GM21360 (cell line): ENCODE measurements around the gene KCNIP1.

Experiments
- ATAC-seq: cut with Tn5 transposase; IDR thresholded peaks from one replicate; pipeline ENCODE4 v1.9.1; 2021; ENCODE audit warnings: mild to moderate bottlenecking, moderate library complexity; ENCODE audit not compliant: unreplicated experiment

Gene KCNIP1

DNA sequence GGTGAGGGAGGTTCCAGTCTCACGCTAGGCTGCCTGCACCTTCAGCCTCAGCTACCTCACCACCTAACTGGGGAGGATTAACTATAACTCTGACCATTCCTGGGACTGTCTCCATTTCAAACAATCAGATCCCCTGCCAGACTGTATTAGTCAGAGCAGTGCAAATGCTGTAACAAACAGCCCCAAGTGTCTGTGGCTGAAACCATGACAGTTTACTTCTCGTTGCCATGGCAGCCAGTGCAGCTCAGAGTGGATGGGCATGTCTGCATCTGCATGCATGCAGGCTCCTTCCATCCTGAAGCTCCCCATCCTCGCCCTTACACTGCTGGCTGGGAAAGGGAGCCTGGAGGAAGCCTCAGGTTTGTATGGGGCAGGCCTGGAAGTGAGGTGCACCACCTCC is 86.7 kb downstream of the KCNIP1 start:
- no peak for ATAC-seq

GRCh38 chr5:170591054-170591453 is 87.2 kb downstream of the KCNIP1 start:
- no peak for ATAC-seq

- no peak for ATAC-seq
These were observed 92.7 kb downstream of the KCNIP1 start for GRCh38 chr5:170596482-170597044.

GRCh38 chr5:170597109-170597751 is 93.4 kb downstream of the KCNIP1 start:
- ATAC-seq = no peak

DNA sequence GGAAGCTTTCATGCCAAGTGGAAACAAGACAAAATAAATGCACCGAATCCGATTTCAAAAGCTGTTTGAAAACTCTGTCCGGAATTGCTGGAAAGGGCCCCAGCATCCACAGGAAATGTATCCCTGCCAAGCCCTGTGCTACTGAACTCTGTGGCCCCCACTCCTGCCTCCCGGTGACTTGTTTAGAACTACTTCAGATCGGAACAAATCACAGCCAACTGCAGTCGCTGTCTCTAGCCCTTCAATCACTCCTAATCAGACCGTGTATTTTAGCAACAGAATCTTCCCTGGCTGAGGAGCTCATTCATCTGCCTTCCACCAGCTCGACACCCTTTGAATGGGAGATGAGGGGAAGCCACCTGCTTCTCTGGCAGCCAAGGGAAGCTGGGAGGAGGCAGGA is 94.1 kb downstream of the KCNIP1 start:
- ATAC-seq = no peak

DNA sequence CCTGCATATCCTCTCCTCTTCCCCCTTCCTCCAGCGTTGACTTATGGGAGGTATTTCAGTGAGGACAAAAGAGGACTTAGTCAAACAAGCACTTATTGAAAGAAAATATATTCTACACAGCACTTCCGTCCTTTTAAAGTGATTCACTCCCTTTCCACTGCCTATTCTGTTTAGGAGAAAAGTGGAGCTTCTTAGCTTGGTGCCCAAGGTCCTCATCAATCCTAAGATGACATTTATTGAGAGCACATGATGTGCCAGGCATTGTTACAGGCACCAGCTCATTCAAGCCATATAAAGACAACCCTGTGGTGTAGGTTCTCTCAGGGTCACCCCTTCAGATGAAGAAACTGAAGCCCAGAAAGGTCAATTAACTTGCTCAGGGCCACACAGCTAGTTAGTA is 95.9 kb downstream of the KCNIP1 start:
- no peak for ATAC-seq

GRCh38 chr5:170601619-170602018 is 97.8 kb downstream of the KCNIP1 start:
- no peak for ATAC-seq

DNA sequence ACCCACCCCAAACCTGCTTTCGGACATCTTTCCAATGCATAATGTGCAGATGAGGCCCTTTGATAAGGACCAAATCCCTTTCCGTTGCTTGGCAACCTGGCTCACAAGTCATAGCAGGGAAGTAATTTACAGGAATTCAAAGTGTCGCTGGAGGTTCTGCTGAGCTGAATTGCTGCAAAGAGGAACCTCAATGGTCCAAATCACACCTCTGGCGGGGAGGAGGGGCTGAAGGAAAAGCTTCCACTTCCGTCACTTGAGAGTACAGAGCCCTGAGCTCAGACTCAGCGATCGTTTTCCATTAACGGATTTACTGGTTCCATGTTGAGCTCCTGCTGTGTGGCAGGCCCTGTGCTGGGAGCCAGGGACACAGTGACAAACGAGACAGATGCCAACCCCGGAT is 99.3 kb downstream of the KCNIP1 start:
- no peak for ATAC-seq

DNA sequence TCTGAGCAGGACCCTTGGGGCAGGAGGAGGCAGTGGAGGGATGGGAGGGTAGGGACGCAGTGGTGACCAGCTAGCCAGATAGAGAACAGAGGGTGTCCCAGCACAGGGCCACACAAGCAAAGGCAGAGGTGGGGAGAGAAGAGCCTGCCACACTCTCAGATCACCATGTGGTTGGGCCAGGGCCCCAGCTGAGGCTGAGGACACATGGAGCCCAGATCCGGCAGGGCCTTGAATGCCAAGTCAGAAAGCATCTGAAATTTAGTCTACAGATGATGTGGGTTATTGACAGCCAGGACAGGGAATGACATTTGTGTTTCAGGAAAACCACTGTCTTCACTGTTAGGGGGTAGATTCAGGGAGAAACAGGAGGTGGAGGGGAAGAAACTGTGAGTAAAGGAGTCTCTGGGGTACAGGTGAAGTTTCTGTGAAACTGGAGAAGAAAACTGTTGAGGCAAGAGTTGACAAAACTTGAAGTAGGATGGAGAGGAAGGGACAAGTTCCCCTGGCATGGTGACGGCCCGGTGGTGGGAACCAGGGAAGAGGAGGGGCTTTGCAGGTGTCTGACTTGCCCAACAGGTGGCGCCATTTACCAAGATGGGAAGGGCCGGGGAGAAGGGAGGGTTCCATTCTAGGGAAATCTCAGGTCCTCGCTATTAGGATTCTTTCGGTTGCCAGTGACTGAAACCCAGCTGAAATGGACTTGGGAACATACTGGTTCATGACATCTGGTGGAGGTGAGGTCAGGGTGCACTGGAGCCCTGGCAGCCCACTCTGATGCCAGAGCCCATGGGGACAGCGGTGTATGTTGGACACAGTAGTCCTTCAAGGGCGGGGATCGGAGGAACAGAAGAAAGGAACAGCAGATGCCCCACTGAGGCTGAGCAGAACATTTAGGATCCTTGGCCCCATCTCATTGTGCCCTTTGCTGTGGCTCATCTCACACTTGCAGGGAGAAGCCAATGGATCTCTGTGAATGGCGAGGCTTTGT is 100.1 kb downstream of the KCNIP1 start:
- no peak for ATAC-seq

DNA sequence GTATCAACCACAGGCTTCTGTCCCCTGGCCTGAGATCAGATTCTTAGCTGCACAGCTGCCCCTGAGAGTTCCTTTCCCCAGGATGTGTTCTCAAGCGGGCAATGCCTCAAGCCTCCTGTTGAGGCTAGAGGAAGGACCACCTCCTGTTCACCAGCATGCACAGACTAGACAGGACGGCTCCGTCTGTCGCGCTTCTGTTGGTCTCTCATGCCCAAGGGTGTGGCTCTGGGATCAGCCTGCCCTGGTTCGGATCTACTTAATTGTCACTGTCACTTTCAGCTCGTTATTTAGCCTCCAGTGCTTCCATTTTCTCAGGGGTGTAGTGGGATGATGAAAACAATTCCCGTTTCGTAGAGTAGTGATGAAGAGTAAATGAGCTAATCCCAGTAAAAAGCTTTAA is 103.1 kb downstream of the KCNIP1 start:
- no peak for ATAC-seq

- ATAC-seq = no peak
These were observed 107.8 kb downstream of the KCNIP1 start for GRCh38 chr5:170611449-170612090.

DNA sequence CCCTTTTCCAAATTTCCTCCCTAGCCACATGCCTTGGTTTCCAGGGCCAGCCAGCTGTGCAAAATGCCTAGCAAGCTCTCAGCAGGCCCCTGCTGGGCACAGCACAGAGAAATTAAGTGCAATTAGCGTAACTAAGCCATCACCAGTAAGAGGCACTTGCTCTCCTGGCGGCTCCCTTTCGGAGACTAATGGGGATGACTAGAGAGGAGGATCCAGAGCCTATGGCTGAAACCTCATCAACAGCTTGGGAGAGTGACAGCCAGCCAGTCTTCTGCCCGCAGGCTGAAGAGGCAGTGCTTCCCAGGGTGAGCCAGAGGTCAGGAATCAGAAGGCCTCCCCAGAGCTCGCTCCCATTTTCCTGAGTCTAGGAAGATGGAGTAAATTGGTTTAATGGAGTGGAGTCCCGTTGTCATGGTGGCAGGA is 108.4 kb downstream of the KCNIP1 start:
- no peak for ATAC-seq

GRCh38 chr5:170614065-170614490 is 110.3 kb downstream of the KCNIP1 start:
- no peak for ATAC-seq

DNA sequence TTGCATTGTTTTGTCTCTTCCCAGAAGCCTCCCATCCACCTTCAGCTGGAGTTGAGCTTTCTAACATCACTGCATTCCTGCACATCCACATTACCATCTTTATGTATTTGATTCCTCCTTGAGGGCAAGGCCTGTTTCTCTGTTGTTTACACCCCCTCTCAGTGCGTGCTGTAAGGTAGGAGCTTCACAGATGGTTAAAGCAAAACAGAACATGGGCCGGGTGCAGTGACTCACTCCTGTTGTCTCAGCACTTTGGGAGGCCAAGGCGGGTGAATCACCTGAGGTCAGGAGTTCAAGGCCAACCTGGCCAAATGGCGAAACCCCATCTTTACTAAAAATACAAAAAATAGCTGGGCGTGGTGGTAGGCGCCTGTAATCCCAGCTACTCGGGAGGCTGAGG is 110.9 kb downstream of the KCNIP1 start:
- no peak for ATAC-seq

- no peak for ATAC-seq
These were observed 114.0 kb downstream of the KCNIP1 start for GRCh38 chr5:170617533-170618490.

DNA sequence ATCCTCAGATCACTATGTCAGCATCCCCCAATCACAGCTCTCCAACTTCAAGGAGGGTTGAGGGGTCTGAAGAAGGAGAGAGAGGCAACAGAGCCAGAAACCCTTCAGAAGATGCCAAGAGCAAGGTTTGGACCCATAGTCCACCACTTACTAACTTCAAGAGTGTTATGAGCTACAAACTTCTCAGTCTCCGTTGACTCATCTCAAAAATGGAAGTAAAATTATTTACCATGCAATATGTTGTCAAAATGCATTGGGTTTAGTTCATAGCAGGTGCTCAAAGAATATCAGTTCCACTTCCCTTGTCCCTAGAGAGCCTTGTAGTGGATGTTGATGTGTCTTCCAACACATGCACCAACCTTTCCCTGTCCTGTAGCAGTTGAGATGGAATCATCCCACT is 116.0 kb downstream of the KCNIP1 start:
- ATAC-seq = no peak

DNA sequence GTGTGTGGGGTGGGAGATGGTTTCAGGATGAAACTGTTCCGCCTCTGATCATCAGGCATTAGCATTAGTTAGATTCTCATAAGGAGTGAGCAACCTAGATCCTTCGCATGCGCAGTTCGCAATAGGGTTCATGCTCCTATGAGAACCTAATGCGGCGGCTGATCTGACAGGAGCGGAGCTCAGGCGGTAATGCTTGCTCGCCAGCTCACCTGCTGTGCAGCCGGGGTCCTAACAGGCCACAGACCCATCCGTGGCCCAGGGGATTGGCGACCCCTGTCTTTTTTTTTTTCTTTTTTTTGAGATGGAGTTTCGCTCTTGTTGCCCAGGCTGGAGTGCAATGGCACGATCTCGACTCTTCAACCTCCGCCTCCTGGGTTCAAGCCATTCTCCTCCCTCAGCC is 119.1 kb downstream of the KCNIP1 start:
- no peak for ATAC-seq

GRCh38 chr5:170623576-170624181 is 119.9 kb downstream of the KCNIP1 start:
- ATAC-seq = peak; percentile 53

GRCh38 chr5:170625221-170626165 is 121.7 kb downstream of the KCNIP1 start:
- no peak for ATAC-seq
